DOHH2 (cell line): ENCODE measurements around the gene ATP2A3.

Experiments
- H3F3A ChIP-seq: fragments of 200-600 bp; sonication (generic), shearing (Covaris generic); 2 replicates; pipeline ENCODE4 v1.6.0; 2016; ENCODE audit warnings: antibody characterized with exemption, mild to moderate bottlenecking; ENCODE audit not compliant: control insufficient read depth, insufficient read depth
- H3K27ac ChIP-seq: fragments of 200-600 bp; sonication (generic); 2 replicates; pipeline ENCODE4 v1.5.1; 2014; ENCODE audit warnings: low read depth, mild to moderate bottlenecking, low read length, moderate library complexity
- H3K27me3 ChIP-seq: fragments of 200-600 bp; sonication (generic); 2 replicates; pipeline ENCODE4 v1.6.1; 2014; ENCODE audit warnings: mild to moderate bottlenecking, low read length, mixed read lengths; ENCODE audit not compliant: control insufficient read depth
- H3K36me3 ChIP-seq: fragments of 200-600 bp; sonication (generic); 2 replicates; pipeline ENCODE4 v1.6.1; 2014; ENCODE audit warnings: mild to moderate bottlenecking, low read length, moderate library complexity, mixed read lengths; ENCODE audit not compliant: control insufficient read depth
- H3K4me1 ChIP-seq: fragments of 200-600 bp; sonication (generic); 2 replicates; pipeline ENCODE4 v1.6.1; 2014; ENCODE audit warnings: mild to moderate bottlenecking, low read length, mixed read lengths; ENCODE audit not compliant: control insufficient read depth
- H3K4me2 ChIP-seq: fragments of 200-600 bp; sonication (generic); 2 replicates; pipeline ENCODE4 v1.6.0; 2014; ENCODE audit warnings: mild to moderate bottlenecking, low read length, moderate library complexity
- H3K4me3 ChIP-seq: fragments of 200-600 bp; sonication (generic); 2 replicates; pipeline ENCODE4 v1.5.1; 2014; ENCODE audit warnings: mild to moderate bottlenecking, low read length, mixed read lengths
- H3K79me2 ChIP-seq: fragments of 200-600 bp; sonication (generic); 2 replicates; pipeline ENCODE4 v1.6.1; 2014; ENCODE audit warnings: mild to moderate bottlenecking, low read length, mixed read lengths; ENCODE audit not compliant: control insufficient read depth
- H3K9me2 ChIP-seq: fragments of 200-600 bp; sonication (generic); replicated peaks from 2 replicates; pipeline ENCODE4 v1.6.1; 2014; ENCODE audit warnings: mild to moderate bottlenecking, low read length, mixed read lengths; ENCODE audit not compliant: control insufficient read depth
- H3K9me3 ChIP-seq: fragments of 200-600 bp; sonication (generic); 2 replicates; pipeline ENCODE4 v1.6.1; 2014; ENCODE audit warnings: antibody characterized with exemption, low read length, mixed read lengths; ENCODE audit not compliant: control insufficient read depth, insufficient read depth
- H4K20me1 ChIP-seq: fragments of 200-600 bp; sonication (generic); 2 replicates; pipeline ENCODE4 v1.6.0; 2014; ENCODE audit warnings: low read depth, mild to moderate bottlenecking, antibody characterized with exemption, low read length, moderate library complexity; ENCODE audit not compliant: control insufficient read depth, insufficient read depth
- CTCF ChIP-seq: fragments of 200-600 bp; sonication (generic); IDR thresholded peaks from one replicate; pipeline ENCODE4 v1.5.1; 2014; ENCODE audit warnings: antibody characterized with exemption, mild to moderate bottlenecking, low read depth, low read length; ENCODE audit not compliant: poor library complexity, severe bottlenecking
- EZH2phosphoT487 ChIP-seq: fragments of 200-600 bp; sonication (generic); IDR thresholded peaks from 2 replicates; pipeline ENCODE4 v1.6.1; 2017; ENCODE audit warnings: borderline replicate concordance, mild to moderate bottlenecking, antibody characterized with exemption, low read length, moderate library complexity, mixed read lengths

Gene ATP2A3

DNA sequence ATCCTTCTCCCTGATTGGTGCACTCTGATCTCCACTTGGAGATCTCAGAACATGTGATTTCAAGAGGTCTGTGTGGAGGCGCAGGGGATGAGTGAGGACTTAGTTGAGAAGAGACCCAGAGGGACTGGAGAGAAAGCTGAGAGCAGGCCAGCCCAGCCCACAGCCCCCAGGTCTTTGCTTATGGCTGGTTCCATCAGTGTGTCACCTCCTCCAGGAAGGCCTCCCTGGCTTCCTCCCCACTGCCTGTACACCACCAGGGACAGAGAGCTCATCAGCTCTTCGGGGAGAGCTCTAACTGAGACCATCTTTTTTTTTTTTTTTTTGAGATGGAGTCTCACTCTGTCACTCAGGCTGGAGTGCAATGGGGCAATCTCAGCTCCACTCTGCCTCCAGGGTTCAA, 51.4 kb downstream of the ATP2A3 start:
- peaks cover 16% of the 10 kb centered on the region for H3F3A ChIP-seq
- H3K27me3 ChIP-seq = no peaks in the 10 kb centered on the region
- H3K4me2 ChIP-seq = no peak overlapping the region
- peaks cover 28% of the 10 kb centered on the region for H3K79me2 ChIP-seq
- TF ChIP-seq EZH2phosphoT487 = no peak
- no peaks in the 10 kb centered on the region for H3K9me2 ChIP-seq
- peaks cover 4% of the 10 kb centered on the region for H3K36me3 ChIP-seq
- no peak overlapping the region for H3K27ac ChIP-seq
- H3K4me3 ChIP-seq = no peak overlapping the region
- H4K20me1 ChIP-seq = no peaks in the 10 kb centered on the region
- peaks cover 70% of the 10 kb centered on the region for H3K4me1 ChIP-seq
- no peaks in the 10 kb centered on the region for H3K9me3 ChIP-seq

DNA sequence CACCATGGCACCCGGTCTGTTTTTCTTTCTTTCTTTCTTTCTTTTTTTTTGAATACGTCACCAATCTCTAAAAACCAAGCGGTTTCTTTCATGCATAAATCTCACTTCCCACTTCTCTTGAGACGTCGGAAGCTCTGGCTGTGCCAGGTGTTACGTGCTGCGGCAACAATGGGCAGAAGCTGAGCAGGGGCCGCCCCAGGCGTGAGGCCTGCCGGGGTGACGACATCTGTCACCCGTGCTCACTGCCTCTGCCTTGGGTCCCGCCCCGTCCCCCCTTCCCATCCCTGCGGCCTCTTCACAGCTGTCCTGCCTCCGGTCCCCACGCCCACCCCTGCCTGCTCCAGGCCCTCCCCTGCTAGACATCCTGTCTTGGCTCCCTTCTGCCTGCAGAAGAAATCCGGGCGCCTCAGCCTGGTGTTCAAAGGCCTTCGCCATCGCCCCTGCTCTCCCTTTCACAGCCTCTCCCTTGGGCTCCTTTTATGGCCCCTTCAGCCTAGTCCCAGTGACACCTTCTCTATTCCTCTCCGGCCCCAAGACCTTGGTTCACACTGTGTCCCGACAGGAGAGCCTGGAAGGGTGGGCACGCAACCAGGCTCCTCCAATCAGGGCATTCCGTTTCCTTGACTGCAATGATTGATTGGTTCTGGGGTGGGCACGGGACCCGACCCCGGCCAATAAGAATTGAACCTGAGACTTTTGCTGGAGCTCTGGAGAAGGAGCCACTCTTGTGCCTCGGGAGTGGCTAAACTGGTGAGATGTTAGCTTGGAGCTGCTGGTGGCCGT, 52.8 kb downstream of the ATP2A3 start:
- H3K4me1 ChIP-seq = peaks cover 57% of the 10 kb centered on the region
- peaks cover 16% of the 10 kb centered on the region for H3F3A ChIP-seq
- H3K27ac ChIP-seq = peak overlapping the region; percentile 66
- peaks cover 4% of the 10 kb centered on the region for H3K36me3 ChIP-seq
- no peaks in the 10 kb centered on the region for H4K20me1 ChIP-seq
- peak overlapping the region; percentile 56 for H3K4me3 ChIP-seq
- H3K9me3 ChIP-seq = no peaks in the 10 kb centered on the region
- H3K79me2 ChIP-seq = peaks cover 28% of the 10 kb centered on the region
- H3K27me3 ChIP-seq = no peaks in the 10 kb centered on the region
- no peaks in the 10 kb centered on the region for H3K9me2 ChIP-seq
- TF ChIP-seq EZH2phosphoT487 (no peak), CTCF (no peak)
- H3K4me2 ChIP-seq = peak overlapping the region; percentile 62

DNA sequence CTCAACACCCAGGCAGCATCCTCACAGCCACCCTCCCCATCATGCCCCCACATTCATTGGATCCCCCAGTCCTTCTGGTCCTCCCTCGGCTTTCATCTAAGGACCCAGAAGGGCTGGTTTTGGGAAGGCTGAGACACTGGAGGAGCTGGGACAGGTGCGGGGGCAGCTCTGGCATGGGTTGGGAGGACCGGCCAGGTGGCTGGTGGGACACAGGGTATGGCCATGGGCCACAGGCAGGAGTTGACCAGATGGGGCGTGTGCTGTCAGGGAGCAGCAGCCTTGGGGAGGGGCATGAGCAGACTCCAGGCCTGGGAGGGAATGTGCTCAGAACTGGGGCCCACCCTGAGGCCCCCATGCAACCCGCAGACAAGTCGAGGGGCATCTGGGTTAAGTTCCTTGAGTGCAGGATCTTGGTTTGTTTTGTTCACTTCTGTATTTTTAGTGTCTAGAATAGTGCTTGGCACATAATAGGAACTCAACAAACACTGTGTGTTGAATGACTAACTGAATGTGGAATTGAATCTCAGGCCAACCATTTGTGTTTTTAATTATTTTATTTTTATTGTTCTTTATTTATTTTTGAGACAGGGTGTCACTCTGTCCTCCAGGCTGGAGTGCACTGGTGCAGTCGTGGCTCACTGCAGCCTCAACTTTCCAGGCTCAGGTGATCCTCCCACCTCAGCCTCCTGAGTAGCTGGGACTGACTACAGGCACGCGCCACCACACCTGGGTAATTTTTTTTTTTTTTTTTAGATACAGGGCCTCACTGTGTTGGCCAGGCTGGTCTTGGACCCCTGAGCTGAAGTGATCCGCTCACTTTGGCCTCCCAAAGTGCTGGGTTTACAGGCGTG, 53.6 kb downstream of the ATP2A3 start:
- H3K79me2 ChIP-seq = peaks cover 22% of the 10 kb centered on the region
- H3K4me2 ChIP-seq = peak overlapping the region; percentile 62
- peak overlapping the region; percentile 56 for H3K4me3 ChIP-seq

More for the DNA sequence above, 53.6 kb downstream of the ATP2A3 start:
- Histone ChIP-seq H3K9me3 (no peaks in the 10 kb centered on the region), H3F3A (peaks cover 16% of the 10 kb centered on the region), H3K27me3 (no peaks in the 10 kb centered on the region), H3K27ac (peak overlapping the region; percentile 66), H4K20me1 (no peaks in the 10 kb centered on the region), H3K9me2 (no peaks in the 10 kb centered on the region), H3K36me3 (peaks cover 4% of the 10 kb centered on the region), H3K4me1 (peaks cover 49% of the 10 kb centered on the region)
- TF ChIP-seq CTCF (no peak), EZH2phosphoT487 (no peak)
